GM18508 (cell line): ENCODE measurements around the gene CHKA.
"Not testable (repeated sequence)": the region's sequence is repeated elsewhere in the genome, so short reads cannot be mapped to it uniquely, and the experiment has no call there.

Source experiments
- ATAC-seq: cut with Tn5 transposase; IDR thresholded peaks from one replicate; pipeline ENCODE4 v1.9.1; 2021; ENCODE audit warnings: moderate number of reproducible peaks; ENCODE audit not compliant: insufficient read depth, unreplicated experiment

Gene CHKA

GRCh38 chr11:68118706-68119448 is 2.3 kb downstream of the CHKA start:
- ATAC-seq = no peak

GRCh38 chr11:68117853-68118470 is 3.2 kb downstream of the CHKA start:
- ATAC-seq = no peak

- no peak for ATAC-seq
These were observed 4.2 kb downstream of the CHKA start for GRCh38 chr11:68116974-68117373.

DNA sequence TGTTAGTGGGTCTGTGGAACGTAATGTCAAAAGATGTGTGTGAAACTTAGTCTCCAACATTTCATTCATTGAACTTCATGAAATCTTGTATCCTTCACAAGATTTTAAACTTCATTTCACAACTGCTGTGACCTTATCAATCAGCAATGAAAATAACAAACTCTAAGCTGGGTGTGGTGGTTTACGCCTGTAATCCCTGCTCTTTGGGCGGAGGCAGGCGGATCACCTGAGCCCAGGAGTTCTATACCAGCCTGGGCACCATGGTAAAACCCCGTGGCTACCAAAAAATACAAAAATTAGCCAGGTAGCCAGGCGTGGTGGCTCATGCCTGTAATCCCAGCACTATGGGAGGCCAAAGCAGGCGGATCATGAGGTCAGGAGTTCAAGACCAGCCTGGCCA is 5.1 kb downstream of the CHKA start:
- no peak for ATAC-seq

DNA sequence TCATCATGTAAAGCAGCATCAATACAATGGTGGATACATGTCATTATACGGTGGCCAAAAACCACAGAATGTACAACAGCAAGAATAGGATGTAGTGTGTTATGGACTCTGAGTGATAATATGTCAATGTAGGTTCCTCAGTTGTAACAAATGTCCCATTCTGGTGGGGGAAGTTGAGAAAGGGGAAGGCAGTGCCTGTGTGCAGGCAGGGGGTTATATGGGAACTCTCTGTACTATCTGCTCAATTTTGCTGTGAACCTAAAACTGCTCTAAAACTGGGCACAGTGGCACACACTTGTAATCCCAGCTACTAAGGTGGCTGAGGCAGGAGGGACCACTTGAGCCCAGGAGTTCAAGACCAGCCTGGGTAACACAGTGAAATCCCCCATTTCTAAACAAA is 5.9 kb downstream of the CHKA start:
- ATAC-seq = no peak

- ATAC-seq = no peak
These were observed 7.2 kb downstream of the CHKA start for GRCh38 chr11:68113986-68114385.

DNA sequence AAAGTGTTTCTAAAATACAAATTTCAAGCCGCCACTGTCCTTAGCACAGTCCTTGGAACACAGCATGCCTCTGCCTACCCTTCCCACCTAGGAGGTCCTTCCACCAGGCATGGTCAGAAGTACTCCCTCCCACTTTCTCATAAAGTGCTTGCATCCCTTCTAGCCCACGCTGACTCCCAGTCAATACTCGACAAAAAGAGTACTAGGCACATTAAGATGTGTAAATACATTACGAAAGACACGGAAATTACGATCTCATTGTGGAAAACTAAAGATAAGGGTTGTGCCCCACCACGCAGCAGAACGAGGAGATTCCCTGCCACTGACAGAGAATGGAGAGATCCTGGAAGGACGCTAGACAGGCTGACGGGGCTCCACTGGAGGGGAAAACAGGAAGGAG is 13.5 kb downstream of the CHKA start:
- no peak for ATAC-seq

GRCh38 chr11:68106165-68106940 is 14.8 kb downstream of the CHKA start:
- ATAC-seq = no peak

GRCh38 chr11:68099474-68100405 is 21.4 kb downstream of the CHKA start:
- no peak for ATAC-seq

- ATAC-seq = no peak
These were observed 22.1 kb downstream of the CHKA start for GRCh38 chr11:68099057-68099456.

DNA sequence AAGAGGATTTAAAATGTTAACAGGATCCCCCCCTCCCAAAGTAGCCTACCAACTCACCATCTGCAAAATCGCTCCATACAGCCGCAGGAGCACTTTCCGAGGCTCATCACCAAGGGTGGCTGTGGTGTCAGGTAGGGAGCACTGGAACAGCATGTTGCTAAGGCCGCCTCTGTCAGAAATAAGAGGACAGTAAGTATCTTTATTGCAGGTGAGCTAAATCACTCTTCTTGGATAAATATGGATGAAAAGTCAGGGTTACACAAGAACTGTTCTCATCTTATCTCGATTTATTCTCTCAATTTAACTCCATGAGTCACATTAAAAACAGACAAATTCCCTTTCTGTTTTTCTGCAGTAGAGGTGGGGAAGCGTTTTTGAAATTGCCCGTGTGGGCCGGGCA is 24.2 kb downstream of the CHKA start:
- ATAC-seq = no peak

DNA sequence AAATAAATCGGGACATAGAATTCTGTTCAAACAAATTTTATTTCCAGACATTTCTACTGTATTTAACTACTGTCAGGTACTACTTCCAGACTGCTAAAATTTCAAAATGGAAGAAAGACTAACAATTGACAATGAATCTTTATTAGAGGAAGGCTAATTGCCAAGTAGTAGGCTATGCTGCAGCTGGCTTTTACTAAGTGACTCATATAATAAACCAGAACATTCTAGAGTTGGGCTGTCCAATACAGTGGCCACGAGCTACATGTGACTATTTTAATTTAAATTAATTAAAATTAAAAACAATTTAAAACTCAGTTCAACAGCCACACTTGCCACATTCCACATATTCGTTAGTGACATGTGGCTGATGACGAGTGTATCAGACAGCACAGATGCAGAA is 27.6 kb downstream of the CHKA start:
- ATAC-seq = no peak

DNA sequence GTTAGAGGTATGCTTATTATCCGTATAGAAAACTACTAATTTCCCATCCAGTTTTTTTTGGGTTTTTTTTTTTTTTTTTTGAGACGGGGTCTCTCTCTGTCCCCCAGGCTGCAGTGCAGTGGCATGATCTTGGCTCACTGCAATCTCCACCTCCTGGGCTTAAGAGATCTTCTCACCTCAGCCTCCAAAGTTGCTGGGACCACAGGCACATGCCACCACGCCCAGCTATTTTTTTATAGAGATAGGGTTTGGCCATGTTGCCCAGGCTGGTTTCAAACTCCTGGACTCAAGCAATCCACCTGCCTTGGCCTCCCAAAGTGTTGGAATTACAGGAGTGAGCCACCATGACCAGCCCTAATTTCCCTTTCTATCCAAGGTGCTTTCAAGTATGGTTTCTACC is 28.2 kb downstream of the CHKA start:
- not testable (repeated sequence) for ATAC-seq

- no peak for ATAC-seq
These were observed 28.8 kb downstream of the CHKA start for GRCh38 chr11:68092411-68092810.

DNA sequence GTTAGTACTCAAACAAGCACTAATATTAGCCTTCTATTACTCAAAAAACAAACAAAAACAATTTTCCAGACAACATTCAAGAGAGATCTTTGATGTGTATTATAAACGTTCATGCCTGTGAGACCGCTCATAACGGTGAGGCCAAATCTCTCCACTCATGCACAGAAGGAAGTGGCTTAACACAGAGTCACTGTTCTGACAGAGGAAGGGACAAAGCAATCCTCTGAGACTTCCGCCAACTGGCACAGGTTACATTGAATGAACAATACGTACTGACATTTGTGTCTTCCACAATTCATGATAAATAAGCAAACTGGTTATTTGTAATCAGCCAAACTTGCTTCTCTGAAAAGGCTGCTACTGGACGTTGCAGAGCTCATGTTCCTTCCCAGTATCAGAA is 30.5 kb downstream of the CHKA start:
- ATAC-seq = no peak

- ATAC-seq = no peak
These were observed 30.9 kb downstream of the CHKA start for GRCh38 chr11:68090287-68090686.

GRCh38 chr11:68089679-68090078 is 31.5 kb downstream of the CHKA start:
- ATAC-seq = no peak

GRCh38 chr11:68083517-68083916 is 37.7 kb downstream of the CHKA start:
- no peak for ATAC-seq

GRCh38 chr11:68082481-68082880 is 38.7 kb downstream of the CHKA start:
- no peak for ATAC-seq

- no peak for ATAC-seq
These were observed 39.5 kb downstream of the CHKA start for GRCh38 chr11:68081691-68082090.
